NCI-H1092 (cell line): ENCODE results near the gene KCTD19.

Source experiments
- DNase-seq: peaks from one replicate; lab custom pipeline; 2025; lab: John Stamatoyannopoulos, UW

The KCTD19 gene

DNA sequence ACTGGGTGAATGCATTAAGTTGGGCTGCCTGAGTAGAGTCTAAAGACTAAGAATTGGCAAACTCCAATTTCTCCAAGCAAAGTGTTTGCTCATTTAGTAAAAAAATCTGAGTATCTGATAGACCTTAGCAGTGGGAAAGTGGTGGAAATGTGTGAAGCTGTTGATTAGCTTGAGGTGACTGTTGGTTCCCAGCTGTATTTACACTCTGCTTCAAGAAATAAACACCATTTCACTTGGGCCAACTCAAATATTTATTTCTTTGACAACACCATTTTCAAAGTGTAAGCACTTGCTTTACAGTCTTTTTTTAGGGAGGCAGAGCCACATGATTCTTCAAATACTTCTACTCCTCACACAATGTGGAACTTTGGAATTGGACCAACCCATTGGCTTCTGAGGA lies 8.7 kb downstream of the KCTD19 start:
- DNase-seq: no peak

DNA sequence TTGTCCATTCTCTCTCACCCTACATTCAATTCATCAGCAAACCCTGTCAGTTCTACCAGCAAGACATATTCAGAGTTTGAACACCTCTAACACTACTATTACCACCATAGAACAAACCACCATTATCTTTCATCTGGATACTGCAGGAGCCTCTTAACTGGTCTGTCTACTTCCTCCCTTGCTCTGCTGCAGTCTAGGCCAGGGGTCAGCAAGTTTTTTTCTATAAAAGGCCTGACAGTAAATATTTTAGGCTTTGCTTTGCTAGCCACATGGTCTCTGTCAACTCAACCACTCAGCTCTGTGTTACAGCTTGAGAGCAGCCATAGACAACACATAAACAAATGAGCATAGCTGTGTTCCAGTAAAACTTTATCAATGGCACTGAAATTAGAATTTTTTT lies 13.8 kb downstream of the KCTD19 start:
- DNase-seq: no peak

DNA sequence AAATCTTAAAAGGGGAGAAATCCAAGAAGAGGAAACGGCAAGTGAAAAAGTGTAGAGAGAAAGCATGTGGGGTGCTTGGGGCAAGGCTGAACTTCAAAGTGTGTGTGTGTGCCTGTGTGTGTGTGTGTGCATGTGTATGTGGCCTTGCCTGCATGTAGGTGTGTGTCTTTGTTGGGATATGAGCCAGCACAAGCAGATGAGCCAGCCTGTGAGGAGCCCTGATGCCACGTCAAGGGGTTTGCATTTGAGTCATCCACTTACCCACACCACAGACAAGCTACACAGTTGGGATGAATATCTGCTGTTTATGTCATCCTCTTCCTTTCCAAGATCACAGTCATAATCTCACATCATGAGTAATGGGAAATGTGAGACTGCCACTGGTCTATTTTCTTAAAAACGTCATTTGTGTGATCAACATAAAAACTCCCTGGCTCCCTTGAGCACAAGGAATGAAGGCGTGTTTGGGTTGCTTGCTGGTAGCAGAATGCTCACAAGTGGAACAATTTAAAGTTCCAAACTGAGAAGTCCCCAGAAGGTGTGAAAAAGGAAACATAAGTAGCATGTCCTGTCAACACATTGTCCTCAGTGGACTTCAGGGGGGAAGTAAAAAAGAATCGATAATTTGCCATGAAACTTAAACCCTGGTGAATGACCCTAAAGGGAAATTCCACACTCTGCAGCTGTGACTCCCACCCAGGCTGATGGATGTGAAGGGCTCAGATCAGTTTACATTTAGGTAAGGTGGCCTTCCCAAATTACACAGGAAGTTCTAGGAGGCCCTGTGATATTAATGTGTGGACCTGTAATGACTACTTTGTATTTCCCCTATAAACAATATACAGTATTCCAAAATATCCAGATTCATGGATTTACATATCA lies 14.7 kb downstream of the KCTD19 start:
- no peak for DNase-seq

DNA sequence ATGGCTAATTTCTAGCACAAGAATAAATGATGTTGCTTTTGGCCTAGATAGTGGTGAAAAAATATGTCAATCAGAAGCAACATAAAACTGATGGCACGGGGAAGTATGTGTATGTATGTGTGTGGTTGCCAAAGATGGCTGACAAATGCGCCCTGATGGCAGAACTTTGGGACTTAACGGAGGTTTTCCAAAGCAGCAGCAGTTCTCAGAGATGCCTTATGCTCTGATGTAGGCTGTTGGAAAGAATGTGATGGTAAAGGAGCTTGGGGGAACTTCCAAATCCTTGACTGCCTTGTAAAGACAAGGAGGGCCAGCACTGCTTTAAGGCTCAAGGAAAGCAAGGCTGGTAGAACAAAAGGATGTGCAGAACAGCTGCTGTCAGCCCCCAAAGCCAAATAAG lies 16.0 kb downstream of the KCTD19 start:
- DNase-seq: no peak

DNA sequence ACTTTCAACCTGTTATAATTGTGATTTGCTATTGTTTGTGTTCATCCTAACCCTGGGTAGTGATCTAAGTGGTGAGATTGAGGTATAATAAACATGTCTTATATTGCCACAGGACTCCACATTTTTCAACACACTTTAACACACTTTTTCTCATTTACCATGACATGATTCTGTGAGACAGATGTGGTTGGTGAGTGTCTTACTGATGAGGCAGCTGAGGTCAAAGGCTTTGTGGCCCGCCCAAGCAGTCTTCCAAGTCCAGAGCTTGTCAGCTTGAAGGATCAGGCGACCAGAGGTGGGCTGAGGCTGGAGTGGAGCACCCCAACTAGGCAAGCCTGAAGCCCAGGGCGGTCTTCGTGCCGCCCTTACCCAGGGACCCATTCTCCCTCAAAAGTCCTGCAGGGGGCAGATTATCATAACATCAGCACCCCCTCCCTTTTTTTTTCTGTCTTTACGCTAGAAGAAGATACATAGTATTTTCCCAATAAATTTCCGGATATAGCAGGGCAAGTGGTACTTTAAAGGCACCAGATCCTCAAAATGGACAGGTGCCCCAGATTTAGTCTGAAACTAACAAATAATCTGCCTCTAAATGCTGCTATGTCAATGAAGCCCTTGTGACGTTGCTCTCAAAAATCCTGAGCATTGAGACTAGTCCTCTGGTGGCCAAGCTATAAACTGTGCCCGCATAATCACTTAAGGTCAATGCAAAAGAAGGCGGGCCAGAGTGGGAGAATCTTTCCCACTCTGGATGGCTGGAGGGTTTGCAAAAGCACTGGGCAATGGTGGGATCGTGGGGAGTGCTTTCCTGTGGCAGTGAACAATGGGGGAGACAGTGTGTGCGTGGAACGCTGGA lies 21.1 kb downstream of the KCTD19 start:
- DNase-seq: no peak

DNA sequence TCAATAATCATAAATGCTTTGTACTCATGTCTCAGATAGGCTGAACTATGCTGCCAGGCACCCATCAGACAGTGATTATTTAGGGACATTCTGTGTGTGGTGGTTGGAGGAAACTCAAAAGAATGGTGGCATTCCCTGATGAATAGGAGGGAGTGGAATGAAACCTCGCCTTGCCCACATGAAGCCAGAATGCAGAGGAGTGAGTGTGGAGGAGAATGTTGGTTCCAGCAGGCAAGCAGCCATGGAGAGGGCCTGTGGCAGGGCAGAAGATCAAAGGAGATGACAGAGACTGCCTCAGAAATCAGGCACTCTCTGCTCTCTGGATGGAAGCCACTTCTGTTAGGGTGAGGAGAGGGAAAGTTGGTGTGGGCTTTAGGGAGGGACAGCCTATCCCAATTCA lies 22.5 kb downstream of the KCTD19 start:
- DNase-seq: no peak

DNA sequence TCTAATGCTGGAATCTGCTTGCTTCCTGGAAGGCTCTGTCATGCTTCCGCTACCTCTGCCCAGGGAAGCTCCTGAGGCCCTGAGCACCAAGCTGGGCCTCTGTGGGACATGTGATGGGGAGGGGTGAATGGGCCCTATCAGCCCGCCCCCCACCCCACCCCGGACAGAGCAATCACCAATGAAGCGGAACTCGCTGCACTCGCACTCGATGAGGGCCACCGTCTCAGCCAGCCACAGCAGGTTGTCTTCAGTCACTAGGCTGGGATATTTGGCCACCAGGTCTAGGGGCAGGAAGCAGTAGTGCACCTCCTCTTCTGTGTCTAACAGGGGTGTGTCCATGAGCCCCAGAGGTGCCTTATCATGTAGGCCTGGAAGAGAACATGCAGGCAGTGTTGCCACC lies 23.6 kb downstream of the KCTD19 start:
- DNase-seq: no peak

DNA sequence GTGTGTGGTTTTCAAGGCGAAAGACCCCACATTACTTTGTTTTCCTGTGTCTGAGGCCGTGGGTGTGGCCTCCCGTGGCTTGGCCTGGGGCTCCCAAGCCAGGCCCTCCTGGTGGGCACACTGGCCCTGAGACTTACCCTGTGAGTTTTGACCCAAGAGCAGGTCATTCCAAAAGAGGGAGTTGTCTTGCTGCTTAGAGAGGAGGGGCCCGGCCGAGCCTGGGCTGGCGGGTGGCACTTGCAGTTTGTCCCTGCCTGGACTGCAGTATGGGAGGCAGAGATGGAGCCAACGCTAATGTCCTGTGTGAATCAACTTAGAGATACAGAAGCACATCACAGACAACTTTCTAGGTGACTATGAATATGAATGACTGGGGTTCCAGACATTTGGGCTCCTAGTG lies 24.5 kb downstream of the KCTD19 start:
- no peak for DNase-seq

DNA sequence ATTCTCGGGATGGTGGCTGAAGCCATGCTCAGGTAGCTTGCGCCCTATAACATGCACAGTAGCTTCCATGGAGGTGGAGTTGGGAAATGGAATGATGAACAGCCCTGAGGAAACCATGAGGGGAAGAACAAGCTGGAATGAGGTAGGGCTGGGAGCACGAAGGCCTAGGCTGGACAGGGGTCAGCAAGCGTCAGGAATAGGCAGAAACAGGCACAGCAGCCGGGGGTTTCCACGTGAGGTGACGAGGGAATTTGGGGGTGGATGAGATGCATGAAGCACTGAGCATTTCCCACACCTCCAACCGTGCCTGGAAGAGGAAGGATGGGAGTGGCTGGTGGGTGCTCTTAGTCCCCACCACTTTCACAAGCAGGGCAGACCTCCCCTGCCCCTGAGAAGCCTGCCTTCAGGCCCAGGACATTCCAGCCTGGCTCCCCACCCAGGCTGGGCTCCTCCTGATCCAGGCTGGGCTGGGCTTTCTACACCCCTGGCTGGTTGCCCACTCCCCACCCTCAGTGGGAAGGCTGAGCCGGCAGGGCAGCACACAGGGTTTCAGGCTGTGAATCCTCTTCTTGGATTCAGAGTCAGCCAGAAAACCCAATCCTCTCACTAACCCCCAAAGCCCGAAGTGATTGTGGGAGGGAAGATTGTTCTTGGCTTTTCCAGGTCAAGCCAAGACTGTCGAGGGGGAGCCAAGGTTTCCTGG lies 25.3 kb downstream of the KCTD19 start:
- no peak for DNase-seq

DNA sequence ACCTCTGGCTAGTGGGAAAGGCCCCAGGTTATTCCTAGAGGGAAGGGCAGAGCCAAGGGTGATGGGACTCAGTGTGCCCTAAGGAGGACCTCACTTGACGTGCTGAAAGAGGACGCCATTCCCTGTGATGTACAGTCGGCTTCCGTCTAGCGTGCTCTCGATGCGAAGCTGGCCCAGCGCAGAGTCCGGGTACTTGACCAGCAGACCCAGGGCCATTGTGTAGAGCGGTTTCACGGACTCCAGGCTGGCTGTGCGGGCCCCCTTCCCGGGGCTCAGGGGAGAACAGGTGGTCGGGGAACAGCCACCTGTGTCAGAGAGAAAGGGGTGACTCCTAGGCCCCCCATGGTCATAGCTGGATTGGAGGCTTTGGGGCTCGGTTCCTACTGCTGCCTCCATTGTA lies 27.3 kb downstream of the KCTD19 start:
- DNase-seq: no peak

DNA sequence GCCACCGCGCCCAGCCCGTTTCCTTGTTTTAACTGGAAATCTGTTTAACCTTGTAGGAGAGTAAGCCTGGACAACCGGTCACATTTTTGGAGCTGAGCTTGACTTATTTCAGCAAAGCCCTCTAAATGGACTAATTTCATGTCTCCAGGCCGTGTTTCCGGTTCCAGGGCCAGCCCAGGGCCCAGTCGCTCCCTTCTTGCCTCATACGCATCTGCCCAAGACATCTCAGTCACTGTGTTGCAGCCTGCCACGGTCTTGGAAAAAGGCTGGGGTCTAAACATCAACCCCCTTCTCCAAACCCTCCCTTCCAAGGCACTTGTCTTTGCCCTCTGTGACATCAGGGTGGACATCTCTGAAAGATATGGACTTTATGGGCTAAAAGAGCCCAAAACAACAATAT lies 28.3 kb downstream of the KCTD19 start:
- no peak for DNase-seq

DNA sequence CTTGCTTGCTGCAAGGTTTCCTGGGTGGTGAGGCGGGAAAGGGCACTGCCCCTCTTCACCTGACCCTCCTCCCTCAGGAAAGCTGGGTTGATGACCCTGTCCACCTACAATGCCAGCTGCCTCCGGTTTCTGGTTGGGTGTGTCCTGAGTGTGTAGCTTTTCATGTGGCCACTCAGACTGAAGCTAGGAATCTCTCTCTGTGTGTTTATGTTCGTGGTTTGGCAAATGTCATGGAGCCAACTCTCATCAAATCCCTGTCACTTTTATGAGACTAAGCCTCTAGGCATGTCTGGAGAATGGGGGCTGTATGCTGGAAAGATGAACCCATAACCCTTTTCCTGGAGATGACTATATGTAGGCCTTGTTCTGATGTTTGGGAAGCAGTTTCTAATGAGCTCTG lies 30.1 kb downstream of the KCTD19 start:
- DNase-seq: no peak

DNA sequence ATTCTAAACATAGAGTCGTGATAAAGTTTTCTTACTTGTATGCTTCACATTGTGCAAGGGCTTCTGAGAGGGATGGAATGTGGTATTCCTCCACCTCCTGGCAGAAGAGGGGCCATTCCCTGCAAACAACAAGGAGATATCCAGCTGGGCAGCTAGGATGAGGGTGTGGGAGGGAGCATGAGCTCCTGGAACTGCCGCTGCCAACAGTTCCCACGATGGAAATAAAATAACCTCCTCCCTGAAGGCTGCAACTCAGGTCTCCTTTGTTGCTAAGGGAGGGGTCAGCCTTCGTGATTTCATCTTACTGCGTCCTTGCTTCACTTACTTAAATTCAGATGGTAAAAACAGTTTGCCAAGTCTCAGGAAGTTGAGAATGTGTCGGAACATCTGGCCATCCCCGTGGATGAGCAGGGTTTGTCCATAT lies 31.6 kb downstream of the KCTD19 start:
- DNase-seq: no peak

DNA sequence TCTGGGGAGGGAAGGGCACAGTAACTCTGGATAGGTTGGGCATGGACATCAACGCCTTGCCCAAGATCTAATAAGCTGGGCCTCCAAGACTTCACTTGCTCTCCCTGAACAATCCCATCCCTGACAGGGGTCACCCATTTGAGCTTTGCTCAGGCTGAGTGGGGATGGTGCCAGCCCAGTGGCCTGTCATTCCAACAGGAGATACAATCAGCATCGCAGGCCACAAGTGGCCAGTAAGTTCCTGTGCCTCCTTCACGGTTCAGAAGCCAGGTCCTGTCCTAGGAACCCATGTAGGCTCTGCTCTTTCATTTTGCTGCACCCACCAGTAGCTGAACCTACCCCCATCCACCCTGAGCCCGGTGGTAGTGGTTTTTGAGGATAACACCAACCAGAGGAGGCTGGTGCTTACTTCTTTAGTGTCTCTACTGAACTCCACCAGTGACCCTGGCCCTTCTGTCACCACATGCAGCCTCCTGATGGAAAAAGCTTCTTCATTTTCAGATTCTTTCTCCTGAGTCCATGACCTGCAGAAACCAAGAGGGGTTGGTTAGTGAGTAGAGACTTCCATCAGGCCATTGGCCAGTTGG lies 32.3 kb downstream of the KCTD19 start:
- no peak for DNase-seq

DNA sequence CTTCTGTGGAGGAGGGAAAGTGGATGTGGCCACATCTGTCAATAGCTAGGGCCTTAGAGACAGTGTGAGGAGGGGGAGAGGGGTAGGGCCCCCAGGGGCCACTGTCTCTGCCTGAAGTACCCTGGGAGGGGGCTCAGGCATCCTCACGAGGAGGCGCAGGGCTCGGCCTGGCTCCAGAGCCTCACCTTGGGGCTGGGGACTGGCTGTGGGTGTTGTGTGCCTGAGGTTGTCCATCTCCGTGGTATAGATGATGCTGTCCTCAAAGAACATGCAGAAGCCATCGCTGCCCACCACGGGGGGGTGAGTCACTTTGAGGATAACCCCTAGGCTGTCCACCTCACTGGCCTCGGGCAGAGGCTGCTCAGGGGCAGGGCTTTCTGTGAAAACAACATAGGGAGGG lies 35.1 kb downstream of the KCTD19 start:
- no peak for DNase-seq

DNA sequence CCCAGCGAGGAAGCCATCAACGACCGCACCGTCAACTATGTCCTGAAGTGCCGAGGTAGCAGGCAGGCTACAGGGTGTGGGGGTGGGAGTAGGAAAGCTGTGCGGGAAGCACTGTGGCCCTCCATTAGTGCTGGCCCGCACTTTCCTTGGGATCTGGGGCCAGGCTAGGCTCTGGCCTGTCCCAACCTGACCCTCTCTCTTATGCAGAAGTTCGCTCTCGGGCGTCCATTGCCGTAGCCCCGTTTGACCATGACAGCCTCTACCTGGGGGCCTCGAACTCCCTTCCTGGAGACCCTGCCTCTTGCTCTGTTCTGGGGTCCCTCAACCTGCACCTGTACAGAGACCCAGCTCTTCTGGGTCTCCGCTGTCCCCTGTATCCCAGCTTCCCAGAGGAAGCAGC lies 38.6 kb downstream of the KCTD19 start:
- DNase-seq: no peak

DNA sequence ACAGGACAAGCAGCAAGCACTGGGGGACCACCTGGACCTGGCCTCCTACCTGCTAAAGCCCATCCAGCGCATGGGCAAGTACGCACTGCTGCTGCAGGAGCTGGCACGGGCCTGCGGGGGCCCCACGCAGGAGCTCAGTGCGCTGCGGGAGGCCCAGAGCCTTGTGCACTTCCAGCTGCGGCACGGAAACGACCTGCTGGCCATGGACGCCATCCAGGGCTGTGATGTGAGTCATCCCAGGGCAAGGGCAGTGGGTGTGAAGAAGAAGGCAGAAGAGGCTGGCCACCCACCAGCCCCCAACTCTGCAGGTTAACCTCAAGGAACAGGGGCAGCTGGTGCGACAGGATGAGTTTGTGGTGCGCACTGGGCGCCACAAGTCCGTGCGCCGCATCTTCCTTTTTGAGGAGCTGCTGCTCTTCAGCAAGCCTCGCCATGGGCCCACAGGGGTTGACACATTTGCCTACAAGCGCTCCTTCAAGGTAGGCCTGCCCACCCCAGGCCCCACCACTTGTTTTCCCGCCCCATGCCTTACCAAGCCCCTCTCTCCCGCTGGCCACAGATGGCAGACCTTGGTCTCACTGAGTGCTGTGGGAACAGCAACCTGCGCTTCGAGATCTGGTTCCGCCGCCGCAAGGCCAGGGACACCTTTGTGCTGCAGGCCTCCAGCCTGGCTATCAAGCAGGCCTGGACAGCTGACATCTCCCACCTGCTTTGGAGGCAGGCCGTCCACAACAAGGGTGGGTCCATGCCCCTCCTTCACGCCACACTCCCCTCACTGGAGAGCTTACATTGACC lies 39.9 kb downstream of the KCTD19 start:
- DNase-seq: no peak

DNA sequence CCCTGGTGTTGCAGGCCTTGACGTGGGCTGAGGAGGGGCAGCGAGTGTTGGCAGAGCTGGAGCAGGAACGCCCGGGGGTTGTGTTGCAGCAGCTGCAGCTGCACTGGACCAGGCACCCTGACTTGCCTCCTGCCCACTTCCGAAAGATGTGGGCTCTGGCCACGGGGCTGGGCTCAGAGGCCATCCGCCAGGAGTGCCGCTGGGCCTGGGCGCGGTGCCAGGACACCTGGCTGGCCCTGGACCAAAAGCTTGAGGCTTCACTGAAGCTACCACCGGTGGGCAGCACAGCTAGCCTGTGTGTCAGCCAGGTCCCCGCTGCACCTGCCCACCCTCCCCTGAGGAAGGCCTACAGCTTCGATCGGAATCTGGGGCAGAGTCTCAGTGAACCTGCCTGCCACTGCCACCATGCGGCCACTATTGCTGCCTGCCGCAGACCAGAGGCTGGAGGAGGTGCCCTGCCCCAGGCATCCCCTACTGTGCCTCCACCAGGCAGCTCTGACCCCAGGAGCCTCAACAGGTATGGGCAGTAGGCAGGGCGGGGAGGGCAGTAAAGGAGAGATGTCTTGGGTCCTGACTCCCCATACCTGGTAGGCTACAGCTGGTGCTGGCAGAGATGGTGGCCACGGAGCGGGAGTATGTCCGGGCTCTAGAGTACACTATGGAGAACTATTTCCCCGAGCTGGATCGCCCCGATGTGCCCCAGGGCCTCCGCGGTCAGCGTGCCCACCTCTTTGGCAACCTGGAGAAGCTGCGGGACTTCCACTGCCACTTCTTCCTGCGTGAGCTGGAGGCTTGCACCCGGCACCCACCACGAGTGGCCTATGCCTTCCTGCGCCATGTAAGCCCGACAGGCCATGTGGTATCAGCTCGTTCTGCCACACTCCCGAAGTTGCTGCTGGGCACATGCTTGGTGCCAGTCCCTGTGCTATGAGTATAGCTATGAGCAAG lies 41.6 kb downstream of the KCTD19 start:
- peak; percentile 88 for DNase-seq

DNA sequence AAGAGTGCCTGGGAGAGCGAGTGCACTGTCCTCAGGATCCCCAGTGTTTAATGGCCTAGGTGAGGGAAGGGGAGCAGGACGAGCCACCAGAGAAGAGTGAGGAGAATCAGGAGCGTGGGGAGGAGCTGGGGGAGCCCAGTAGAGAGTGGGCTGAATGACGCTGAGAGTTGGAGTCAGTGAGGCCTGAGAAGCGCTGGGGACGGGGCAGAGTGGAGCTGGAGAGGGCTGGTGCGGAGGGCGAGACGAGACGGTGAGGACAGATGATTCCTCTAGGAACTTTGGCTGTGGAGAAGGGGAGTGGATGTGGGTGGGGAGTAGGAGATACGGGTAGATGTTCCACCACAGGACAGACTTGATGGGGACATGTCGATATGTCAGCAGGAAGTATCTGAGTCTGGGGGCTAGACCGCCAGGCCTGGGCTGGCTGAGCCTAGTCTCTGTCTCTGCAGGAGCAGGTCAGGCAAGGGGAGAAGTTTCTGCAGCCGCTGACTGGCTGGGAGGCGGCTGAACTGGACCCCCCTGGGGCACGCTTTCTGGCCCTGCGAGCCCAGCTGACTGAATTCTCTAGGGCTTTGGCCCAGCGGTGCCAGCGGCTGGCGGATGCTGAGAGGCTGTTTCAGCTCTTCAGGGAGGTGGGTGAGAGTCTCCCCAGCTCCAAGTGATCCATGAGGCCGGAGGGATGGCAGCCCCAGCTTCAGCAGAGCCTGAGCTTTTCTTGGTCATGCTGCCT lies 42.5 kb downstream of the KCTD19 start:
- no peak for DNase-seq
